ENCODE data around the gene DIABLO.

DIABLO gene

GRCh38 chr12:122228092-122228491 lies 2.2 kb upstream of the DIABLO start:
- no peak overlapping the region for H3K4me2 ChIP-seq (ENCODE audit: low read length)
- no peak overlapping the region for H2AK5ac ChIP-seq (ENCODE audit: low read length)
- no peak overlapping the region for H3K27ac ChIP-seq (ENCODE audit: low read depth, low read length)
- no peak overlapping the region for H2BK5ac ChIP-seq (ENCODE audit: low read length)
- H3K4me3 ChIP-seq (ENCODE audit: low read length) = no peak overlapping the region
- DNase-seq = no peak
- H4K5ac ChIP-seq (ENCODE audit: low read length) = no peak overlapping the region
- peaks cover 6% of the 10 kb centered on the region for H3K79me1 ChIP-seq (ENCODE audit: low read length)
- H3K9ac ChIP-seq (ENCODE audit: low read length) = no peak overlapping the region
- WGBS (ENCODE audit: extremely low coverage, insufficient coverage, low lambda C conversion rate) = no CpG with 5 or more reads among the region's 5 CpGs
- H3K4me1 ChIP-seq (ENCODE audit: control insufficient read depth, low read depth, low read length) = peaks cover 6% of the 10 kb centered on the region
- H2BK120ac ChIP-seq (ENCODE audit: low read depth, low read length) = no peak overlapping the region
- H2BK15ac ChIP-seq (replicated peaks; ENCODE audit: low read depth) = no peak overlapping the region
- no peak overlapping the region for H3K56ac ChIP-seq (ENCODE audit: low read length)
- H4K8ac ChIP-seq (ENCODE audit: low read depth, low read length) = no peak overlapping the region
- H3K18ac ChIP-seq (ENCODE audit: low read length) = no peak overlapping the region
- H3K79me2 ChIP-seq (ENCODE audit: control insufficient read depth, insufficient read depth, low read length) = peaks cover 15% of the 10 kb centered on the region
- H3K4ac ChIP-seq (ENCODE audit: low read depth, low read length) = no peak overlapping the region
- H3K27me3 ChIP-seq (ENCODE audit: insufficient read depth, low read length, poor library complexity) = no peaks in the 10 kb centered on the region
- H3K23ac ChIP-seq (ENCODE audit: low read length) = no peak overlapping the region
- H3K36me3 ChIP-seq (ENCODE audit: control insufficient read depth, insufficient read depth, low read length) = no peaks in the 10 kb centered on the region

DNA sequence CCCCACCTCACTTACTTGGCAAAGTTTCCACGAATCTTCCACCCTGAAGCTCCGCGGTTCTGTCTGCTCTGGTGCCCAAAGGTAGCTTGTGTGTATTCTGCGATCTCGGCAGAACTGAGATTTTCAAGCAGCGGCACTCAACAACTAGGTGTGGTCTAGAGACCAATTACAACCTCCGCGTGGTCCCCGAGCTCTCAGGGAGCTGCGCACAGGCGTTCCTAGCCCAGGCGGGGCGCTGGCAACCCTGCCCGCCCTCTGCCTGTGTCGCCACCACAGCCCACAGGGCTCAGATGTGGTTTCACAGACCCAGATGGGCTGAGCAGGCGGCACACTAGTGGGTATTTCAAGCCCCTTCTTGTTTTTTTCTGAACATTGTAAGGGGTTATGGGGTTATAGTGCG lies 1.5 kb upstream of the DIABLO start:
- Histone ChIP-seq H4K8ac (ENCODE audit: low read depth, low read length) (no peak overlapping the region), H3K23ac (ENCODE audit: low read length) (no peak overlapping the region), H4K5ac (ENCODE audit: low read length) (no peak overlapping the region), H3K18ac (ENCODE audit: low read length) (no peak overlapping the region), H3K4me1 (ENCODE audit: control insufficient read depth, low read depth, low read length) (peaks cover 6% of the 10 kb centered on the region), H2BK120ac (ENCODE audit: low read depth, low read length) (no peak overlapping the region), H3K79me1 (ENCODE audit: low read length) (peaks cover 10% of the 10 kb centered on the region), H3K36me3 (ENCODE audit: control insufficient read depth, insufficient read depth, low read length) (no peaks in the 10 kb centered on the region), H3K27me3 (ENCODE audit: insufficient read depth, low read length, poor library complexity) (no peaks in the 10 kb centered on the region), H3K27ac (ENCODE audit: low read depth, low read length) (no peak overlapping the region), H2AK5ac (ENCODE audit: low read length) (no peak overlapping the region), H3K4me2 (ENCODE audit: low read length) (no peak overlapping the region), H3K9ac (ENCODE audit: low read length) (no peak overlapping the region), H2BK15ac (replicated peaks; ENCODE audit: low read depth) (no peak overlapping the region), H3K4ac (ENCODE audit: low read depth, low read length) (no peak overlapping the region), H3K79me2 (ENCODE audit: control insufficient read depth, insufficient read depth, low read length) (peaks cover 20% of the 10 kb centered on the region), H3K4me3 (ENCODE audit: low read length) (no peak overlapping the region), H3K56ac (ENCODE audit: low read length) (no peak overlapping the region), H2BK5ac (ENCODE audit: low read length) (no peak overlapping the region)
- no peak for DNase-seq
- WGBS (ENCODE audit: extremely low coverage, insufficient coverage, low lambda C conversion rate) = no CpG with 5 or more reads among the region's 17 CpGs

DNA sequence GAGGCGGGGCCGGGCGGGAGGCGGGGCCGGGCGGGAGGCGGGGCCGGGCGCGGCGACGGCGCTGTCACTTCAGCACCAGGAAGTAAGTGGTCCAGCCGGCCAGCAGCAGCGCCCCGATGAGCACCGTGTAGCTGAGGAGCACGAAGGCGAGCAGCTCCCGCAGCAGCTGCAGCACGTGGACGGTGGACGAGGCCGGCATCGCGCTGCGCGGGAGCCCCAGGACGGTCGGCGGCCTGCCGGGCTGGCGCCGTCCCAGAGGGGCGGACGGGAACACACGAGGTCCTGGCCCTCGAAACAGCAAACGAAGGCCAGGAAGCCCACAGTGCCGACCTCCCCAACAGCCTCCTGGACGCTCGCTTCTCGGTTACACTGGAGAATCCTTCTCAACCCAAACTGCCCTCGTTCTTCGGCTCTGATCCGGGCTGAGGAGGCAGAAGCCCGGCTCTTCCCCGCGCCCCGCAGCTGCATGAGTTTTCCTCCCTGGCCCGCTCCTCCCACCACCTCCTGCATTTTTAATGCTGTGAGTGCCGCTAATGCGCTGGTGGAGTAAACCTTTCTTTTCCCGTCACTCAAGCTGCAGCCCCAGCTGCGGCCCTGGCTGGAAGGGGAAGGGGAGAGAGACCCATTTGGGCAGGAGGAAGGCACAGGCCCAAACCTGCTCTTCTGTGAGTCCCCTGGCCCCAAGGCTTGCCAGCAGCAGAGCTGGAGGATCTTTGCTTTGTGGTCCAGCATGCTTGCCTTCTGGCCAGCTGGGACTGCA lies 694 bp upstream of the DIABLO start:
- Histone ChIP-seq H3K27me3 (ENCODE audit: insufficient read depth, low read length, poor library complexity) (no peaks in the 10 kb centered on the region), H2AK5ac (ENCODE audit: low read length) (no peak overlapping the region), H3K36me3 (ENCODE audit: control insufficient read depth, insufficient read depth, low read length) (peaks cover 2% of the 10 kb centered on the region), H2BK15ac (replicated peaks; ENCODE audit: low read depth) (no peak overlapping the region), H3K4me1 (ENCODE audit: control insufficient read depth, low read depth, low read length) (peaks cover 6% of the 10 kb centered on the region), H4K5ac (ENCODE audit: low read length) (no peak overlapping the region), H3K9ac (ENCODE audit: low read length) (peak overlapping the region; percentile 30), H3K18ac (ENCODE audit: low read length) (no peak overlapping the region), H4K8ac (ENCODE audit: low read depth, low read length) (no peak overlapping the region), H2BK120ac (ENCODE audit: low read depth, low read length) (no peak overlapping the region), H3K4ac (ENCODE audit: low read depth, low read length) (no peak overlapping the region), H3K79me2 (ENCODE audit: control insufficient read depth, insufficient read depth, low read length) (peaks cover 23% of the 10 kb centered on the region), H2BK5ac (ENCODE audit: low read length) (no peak overlapping the region), H3K4me2 (ENCODE audit: low read length) (peak overlapping the region; percentile 85), H3K56ac (ENCODE audit: low read length) (no peak overlapping the region), H3K79me1 (ENCODE audit: low read length) (peaks cover 12% of the 10 kb centered on the region), H3K4me3 (ENCODE audit: low read length) (no peak overlapping the region), H3K23ac (ENCODE audit: low read length) (peak overlapping the region; percentile 29), H3K27ac (ENCODE audit: low read depth, low read length) (no peak overlapping the region)
- peak; percentile 2 for DNase-seq
- no CpG with 5 or more reads among the region's 55 CpGs for WGBS (ENCODE audit: extremely low coverage, insufficient coverage, low lambda C conversion rate)

GRCh38 chr12:122216445-122216844 lies 9.4 kb downstream of the DIABLO start:
- no peak overlapping the region for H3K4me3 ChIP-seq (ENCODE audit: low read length)
- no CpG with 5 or more reads among the region's 1 CpG for WGBS (ENCODE audit: extremely low coverage, insufficient coverage, low lambda C conversion rate)
- peaks cover 3% of the 10 kb centered on the region for H3K36me3 ChIP-seq (ENCODE audit: control insufficient read depth, insufficient read depth, low read length)

GRCh38 chr12:122215771-122216170 lies 10.1 kb downstream of the DIABLO start:
- no peak overlapping the region for H3K27ac ChIP-seq (ENCODE audit: low read depth, low read length)
- peaks cover 3% of the 10 kb centered on the region for H3K36me3 ChIP-seq (ENCODE audit: control insufficient read depth, insufficient read depth, low read length)
- no CpG with 5 or more reads among the region's 5 CpGs for WGBS (ENCODE audit: extremely low coverage, insufficient coverage, low lambda C conversion rate)
- no peak overlapping the region for H3K23ac ChIP-seq (ENCODE audit: low read length)
- H3K4ac ChIP-seq (ENCODE audit: low read depth, low read length) = no peak overlapping the region
- H3K79me1 ChIP-seq (ENCODE audit: low read length) = no peaks in the 10 kb centered on the region
- H2BK5ac ChIP-seq (ENCODE audit: low read length) = no peak overlapping the region
- H2AK5ac ChIP-seq (ENCODE audit: low read length) = no peak overlapping the region
- no peak overlapping the region for H3K9ac ChIP-seq (ENCODE audit: low read length)
- H3K79me2 ChIP-seq (ENCODE audit: control insufficient read depth, insufficient read depth, low read length) = no peaks in the 10 kb centered on the region
- no peak overlapping the region for H3K18ac ChIP-seq (ENCODE audit: low read length)
- H3K4me1 ChIP-seq (ENCODE audit: control insufficient read depth, low read depth, low read length) = no peaks in the 10 kb centered on the region
- no peak overlapping the region for H4K5ac ChIP-seq (ENCODE audit: low read length)
- no peak for DNase-seq
- H3K56ac ChIP-seq (ENCODE audit: low read length) = no peak overlapping the region
- H3K4me2 ChIP-seq (ENCODE audit: low read length) = no peak overlapping the region
- no peaks in the 10 kb centered on the region for H3K27me3 ChIP-seq (ENCODE audit: insufficient read depth, low read length, poor library complexity)
- H2BK15ac ChIP-seq (replicated peaks; ENCODE audit: low read depth) = no peak overlapping the region
- H2BK120ac ChIP-seq (ENCODE audit: low read depth, low read length) = no peak overlapping the region
- no peak overlapping the region for H4K8ac ChIP-seq (ENCODE audit: low read depth, low read length)
- no peak overlapping the region for H3K4me3 ChIP-seq (ENCODE audit: low read length)

More at GRCh38 chr12:122216445-122216844, 9.4 kb downstream of the DIABLO start:
- Histone ChIP-seq H2AK5ac (ENCODE audit: low read length) (no peak overlapping the region), H3K79me1 (ENCODE audit: low read length) (peaks cover 2% of the 10 kb centered on the region), H3K4ac (ENCODE audit: low read depth, low read length) (no peak overlapping the region), H2BK15ac (replicated peaks; ENCODE audit: low read depth) (no peak overlapping the region), H3K27ac (ENCODE audit: low read depth, low read length) (no peak overlapping the region), H2BK120ac (ENCODE audit: low read depth, low read length) (no peak overlapping the region), H3K27me3 (ENCODE audit: insufficient read depth, low read length, poor library complexity) (no peaks in the 10 kb centered on the region), H2BK5ac (ENCODE audit: low read length) (no peak overlapping the region), H3K23ac (ENCODE audit: low read length) (no peak overlapping the region), H4K8ac (ENCODE audit: low read depth, low read length) (no peak overlapping the region), H3K56ac (ENCODE audit: low read length) (no peak overlapping the region), H3K9ac (ENCODE audit: low read length) (no peak overlapping the region), H3K4me2 (ENCODE audit: low read length) (no peak overlapping the region), H3K18ac (ENCODE audit: low read length) (no peak overlapping the region), H3K79me2 (ENCODE audit: control insufficient read depth, insufficient read depth, low read length) (peaks cover 4% of the 10 kb centered on the region), H3K4me1 (ENCODE audit: control insufficient read depth, low read depth, low read length) (no peaks in the 10 kb centered on the region), H4K5ac (ENCODE audit: low read length) (no peak overlapping the region)
- no peak for DNase-seq

All from mesendoderm (in vitro differentiated cells).